CD8-positive, alpha-beta memory T cell (primary cell): Measurements from ENCODE around the gene RPUSD1. TPM values are rescaled to one million over a fixed set of nuclear protein-coding genes. Genes with fewer than 3 reads are reported as not detected.
"Not testable (repeated sequence)": the region's sequence is repeated elsewhere in the genome, so short reads cannot be mapped to it uniquely, and the experiment has no call there.

Experiments
- CTCF ChIA-PET: fragments of 350-600 bp; sonication (Branson Sonifier 250); formaldehyde crosslinking; loops from one replicate; lab custom pipeline; 2021; ENCODE audit warnings: antibody characterized with exemption; lab: Charles Lee
- POLR2A ChIA-PET: fragments of 350-600 bp; sonication (Branson Sonifier 250); formaldehyde crosslinking; loops from one replicate; lab custom pipeline; 2021; ENCODE audit warnings: antibody characterized with exemption; lab: Charles Lee
- DNase-seq, 5 donors: peaks; one replicate each; pipeline versions ENCODE4 v3.0.0 to v3.0.0-alpha.2; 2020 to 2022; ENCODE audit warnings: mixed read lengths in 1 of 5
- H3K27ac ChIP-seq: one replicate; pipeline ENCODE4 v1.7.0; 2013; ENCODE audit warnings: low read depth, mild to moderate bottlenecking, low read length, moderate library complexity
- H3K27me3 ChIP-seq: 2 replicates; pipeline ENCODE4 v1.7.0; 2013; ENCODE audit warnings: low read length, mild to moderate bottlenecking; ENCODE audit not compliant: insufficient read depth, poor library complexity, severe bottlenecking
- H3K36me3 ChIP-seq: 2 replicates; pipeline ENCODE4 v1.7.0; 2013; ENCODE audit warnings: mild to moderate bottlenecking, low read length, moderate library complexity; ENCODE audit not compliant: insufficient read depth
- H3K4me1 ChIP-seq: 2 replicates; pipeline ENCODE4 v1.7.0; 2013; ENCODE audit warnings: mild to moderate bottlenecking, low read length, moderate library complexity; ENCODE audit not compliant: insufficient read depth
- H3K4me3 ChIP-seq: 2 replicates; pipeline ENCODE4 v1.7.0; 2013; ENCODE audit warnings: mild to moderate bottlenecking, low read length
- H3K9me3 ChIP-seq: 2 replicates; pipeline ENCODE4 v1.7.0; 2013; ENCODE audit warnings: mild to moderate bottlenecking, low read length
- H3K27ac Mint-ChIP-seq, 8 donors: one replicate each; pipeline ENCODE4 v1.8.0; 2020 to 2021; ENCODE audit warnings: mixed read lengths in 8 of 8, mild to moderate bottlenecking in 6 of 8, inconsistent platforms in 3 of 8, moderate library complexity in 3 of 8
- H3K27me3 Mint-ChIP-seq, 2 donors: one replicate each; pipeline ENCODE4 v1.8.0; 2020 to 2021; ENCODE audit warnings: mixed read lengths in 2 of 2, mild to moderate bottlenecking in 1 of 2, moderate library complexity in 1 of 2
- H3K36me3 Mint-ChIP-seq, 3 donors: one replicate each; pipeline ENCODE4 v1.8.0; 2020 to 2021; ENCODE audit warnings: mixed read lengths in 3 of 3, inconsistent platforms in 1 of 3, mild to moderate bottlenecking in 1 of 3
- H3K4me1 Mint-ChIP-seq, 3 donors: one replicate each; pipeline ENCODE4 v1.8.0; 2020 to 2021; ENCODE audit warnings: mixed read lengths in 3 of 3, inconsistent platforms in 1 of 3, mild to moderate bottlenecking in 1 of 3
- H3K4me3 Mint-ChIP-seq, 7 donors: one replicate each; pipeline ENCODE4 v1.8.0; 2020 to 2021; ENCODE audit warnings: mixed read lengths in 7 of 7, mild to moderate bottlenecking in 6 of 7, moderate library complexity in 4 of 7, inconsistent platforms in 2 of 7
- H3K9me3 Mint-ChIP-seq, 5 donors: one replicate each; pipeline ENCODE4 v1.8.0; 2020 to 2022; ENCODE audit warnings: mixed read lengths in 5 of 5, mild to moderate bottlenecking in 3 of 5, moderate library complexity in 2 of 5, inconsistent platforms in 1 of 5
- polyA plus RNA-seq: library from polyadenylated mRNA; unstranded; fragments of 300-500 nt; fragmentation: Illumina TruSeq; gene quantifications from one replicate; pipeline ENCODE4 v1.2.3, GENCODE V29; 2021
- total RNA-seq, 2 experiments: library from RNA; stranded (reverse); gene quantifications; one replicate each; pipeline ENCODE4 v1.2.3, GENCODE V29; 2021

The RPUSD1 gene
- total and polyA plus RNA-seq, 3 experiments from 2014 or later = 34.2 to 44.5 (median 40.2) TPM

DNA sequence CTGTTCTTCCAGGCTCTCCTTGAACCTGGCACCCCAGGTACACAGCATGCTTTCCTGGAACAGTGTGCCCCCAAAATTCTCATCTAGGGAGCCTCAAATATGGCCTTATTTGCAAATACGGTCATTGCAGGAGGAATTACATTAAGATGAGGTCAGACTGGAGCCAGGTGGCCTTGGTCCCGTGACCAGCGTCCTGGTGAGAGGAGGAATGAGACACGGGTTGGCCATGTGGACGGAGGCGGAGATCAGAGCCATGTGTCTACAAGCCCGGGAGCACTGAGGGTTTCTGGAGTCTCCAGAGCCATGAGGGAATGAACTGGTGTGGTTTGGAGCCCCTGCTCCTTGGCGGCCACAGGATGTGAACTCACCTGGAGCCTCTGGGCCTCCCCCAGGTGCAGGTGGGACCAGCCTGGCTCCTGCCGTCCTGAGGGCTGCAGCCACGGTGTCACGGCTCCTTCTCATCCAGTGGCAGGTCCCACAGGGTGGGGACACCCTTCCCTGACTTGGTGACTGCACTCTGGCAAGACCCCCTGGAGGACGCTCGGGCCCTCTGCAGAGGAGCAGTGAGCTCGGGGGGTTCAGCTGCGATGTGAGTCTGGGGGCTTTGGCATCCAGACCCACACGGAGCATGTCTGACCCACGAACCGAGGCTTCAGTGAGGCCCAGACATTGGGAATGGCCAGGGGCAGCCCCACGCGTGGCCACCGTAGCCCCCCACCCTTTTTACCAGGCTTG lies 34.2 kb upstream of the RPUSD1 start:
- Histone ChIP-seq H3K27me3 (peaks cover 4% of the 10 kb centered on the region), H3K27ac (no peak overlapping the region), H3K4me1 (peaks cover 7% of the 10 kb centered on the region), H3K36me3 (no peaks in the 10 kb centered on the region), H3K4me3 (no peak overlapping the region), H3K9me3 (no peaks in the 10 kb centered on the region)
- no peak for DNase-seq
- Mint-ChIP-seq H3K4me3 (no peak overlapping the region), H3K27ac (peak overlapping the region in 1 of 8 donors; percentile 19), H3K27me3 (peaks cover 12 to 28% of the 10 kb centered on the region in 2 donors), H3K4me1 (peaks cover 7 to 16% (median 10%) of the 10 kb centered on the region in 3 donors), H3K9me3 (no peaks in the 10 kb centered on the region), H3K36me3 (no peaks in the 10 kb centered on the region)
- ChIA-PET CTCF (no interaction called here), POLR2A (interaction anchor here (0.6 kb wide), 1 partner anchor 182 kb away, joined by 4 read pairs; no protein-coding TSS in a partner anchor)

DNA sequence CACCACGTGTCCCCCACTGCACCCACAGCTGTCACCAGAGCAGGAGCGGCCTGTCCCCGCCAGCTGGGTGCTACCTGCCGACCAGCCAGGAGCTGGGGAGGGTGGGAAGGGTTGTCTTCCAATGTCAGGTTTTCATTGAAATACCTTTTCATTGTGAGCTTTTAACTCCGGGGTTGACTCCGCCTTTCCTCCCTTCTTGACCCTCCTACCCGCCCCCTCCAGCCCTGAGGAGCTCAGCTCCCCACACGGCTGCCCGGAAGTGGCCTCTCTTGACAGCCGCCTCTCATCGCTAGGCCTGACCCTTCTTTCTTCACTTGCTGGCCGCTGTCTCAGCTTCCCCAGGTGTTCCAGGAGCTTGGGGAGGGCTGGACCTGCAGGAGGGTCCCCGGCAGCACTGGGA lies 33.6 kb upstream of the RPUSD1 start:
- Histone ChIP-seq H3K27me3 (peaks cover 4% of the 10 kb centered on the region), H3K9me3 (no peaks in the 10 kb centered on the region), H3K36me3 (no peaks in the 10 kb centered on the region), H3K27ac (no peak overlapping the region), H3K4me3 (no peak overlapping the region), H3K4me1 (peaks cover 7% of the 10 kb centered on the region)
- CTCF ChIA-PET = no interaction called here
- Mint-ChIP-seq H3K27ac (no peak overlapping the region), H3K4me3 (no peak overlapping the region), H3K27me3 (peaks cover 12 to 28% of the 10 kb centered on the region in 2 donors), H3K36me3 (no peaks in the 10 kb centered on the region), H3K4me1 (peaks cover 7 to 16% (median 10%) of the 10 kb centered on the region in 3 donors), H3K9me3 (no peaks in the 10 kb centered on the region)
- POLR2A ChIA-PET = interaction anchor here (0.6 kb wide), 1 partner anchor 183 kb away, joined by 4 read pairs; no protein-coding TSS in a partner anchor
- no peak for DNase-seq

- H3K4me1 ChIP-seq = peaks cover 7% of the 10 kb centered on the region
- no peaks in the 10 kb centered on the region for H3K9me3 ChIP-seq
- Mint-ChIP-seq H3K27me3 (peaks cover 13 to 31% of the 10 kb centered on the region in 2 donors), H3K4me1 (peaks cover 7 to 16% (median 10%) of the 10 kb centered on the region in 3 donors), H3K27ac (no peak overlapping the region), H3K36me3 (no peaks in the 10 kb centered on the region), H3K9me3 (no peaks in the 10 kb centered on the region), H3K4me3 (peak overlapping the region in 2 of 7 donors; percentile 23 to 41)
- H3K36me3 ChIP-seq = no peaks in the 10 kb centered on the region
- DNase-seq = no peak
- peaks cover 4% of the 10 kb centered on the region for H3K27me3 ChIP-seq
- H3K27ac ChIP-seq = no peak overlapping the region
- ChIA-PET POLR2A (no interaction called here), CTCF (no interaction called here)
- H3K4me3 ChIP-seq = no peak overlapping the region
These were observed 32.6 kb upstream of the RPUSD1 start for GRCh38 chr16:820748-821147.

DNA sequence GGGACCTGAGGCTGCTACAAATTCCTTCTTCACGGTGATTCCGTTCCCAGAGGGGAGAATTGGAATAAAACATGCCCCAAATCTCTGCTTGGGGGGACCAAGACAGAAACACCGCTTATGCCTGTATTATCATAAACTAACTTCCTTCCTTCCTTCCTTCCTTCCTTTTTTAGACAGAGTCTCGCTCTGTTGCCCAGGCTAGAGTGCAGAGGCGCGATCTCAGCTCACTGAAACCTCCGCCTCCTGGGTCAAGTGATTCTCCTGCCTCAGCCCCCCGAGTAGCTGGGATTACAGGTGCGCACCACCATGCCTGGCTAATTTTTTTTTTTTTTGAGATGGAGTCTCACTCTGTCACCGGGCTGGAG lies 31.8 kb upstream of the RPUSD1 start:
- H3K27me3 ChIP-seq, H3K36me3 ChIP-seq, H3K9me3 ChIP-seq, H3K4me1 ChIP-seq, H3K4me3 Mint-ChIP-seq, H3K36me3 Mint-ChIP-seq, POLR2A ChIA-PET, H3K27ac ChIP-seq, H3K9me3 Mint-ChIP-seq, DNase-seq, H3K4me3 ChIP-seq: not testable (repeated sequence)
- Mint-ChIP-seq H3K27me3 (peaks cover 19 to 31% of the 10 kb centered on the region in 2 donors), H3K27ac (peak overlapping the region in 5 of 8 donors; percentile 5 to 90 (median 39)), H3K4me1 (peaks cover 7 to 16% (median 10%) of the 10 kb centered on the region in 3 donors)
- CTCF ChIA-PET = interaction anchor here (1.3 kb wide), 1 partner anchor 283 kb away, joined by 4 read pairs; no protein-coding TSS in a partner anchor

DNA sequence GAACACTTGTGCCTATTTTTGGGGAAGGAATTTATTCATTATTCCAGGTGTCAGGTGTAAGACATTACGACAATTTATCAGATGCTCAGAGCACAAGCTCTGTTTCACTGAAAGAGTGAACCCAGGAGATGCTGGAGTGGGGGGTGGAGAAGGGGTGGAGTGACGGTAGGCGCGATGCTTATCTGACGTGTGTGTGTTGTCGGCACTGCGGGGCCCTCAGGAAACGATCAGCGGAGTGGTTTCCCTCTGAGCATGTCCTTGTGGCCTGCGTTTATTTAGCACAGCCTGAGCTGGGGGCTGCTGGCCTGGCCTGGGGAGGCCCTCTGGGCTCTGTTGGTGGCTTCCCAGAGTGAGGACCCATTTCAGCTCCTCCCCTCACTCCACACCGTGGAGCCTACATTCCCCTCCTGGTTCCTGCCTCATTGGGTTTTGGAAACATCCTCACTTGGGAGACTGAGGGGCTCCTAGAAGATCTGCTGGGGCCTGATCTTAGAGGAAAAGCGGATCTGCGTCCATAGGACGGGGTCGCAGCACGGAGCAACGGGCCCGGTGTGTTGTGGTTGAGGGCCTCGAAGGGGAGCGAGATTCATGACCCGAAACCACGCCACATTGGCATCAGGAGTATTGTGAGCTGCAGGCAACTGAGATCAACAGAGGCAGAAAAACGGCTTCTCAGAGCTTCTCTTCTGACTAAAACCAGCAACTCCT lies 31.3 kb upstream of the RPUSD1 start:
- POLR2A ChIA-PET = no interaction called here
- Histone ChIP-seq H3K4me3 (no peak overlapping the region), H3K36me3 (no peaks in the 10 kb centered on the region), H3K9me3 (no peaks in the 10 kb centered on the region), H3K4me1 (peaks cover 7% of the 10 kb centered on the region), H3K27ac (no peak overlapping the region), H3K27me3 (peaks cover 4% of the 10 kb centered on the region)
- H3K4me1 Mint-ChIP-seq = peaks cover 7 to 16% (median 10%) of the 10 kb centered on the region in 3 donors
- no peaks in the 10 kb centered on the region for H3K36me3 Mint-ChIP-seq
- peaks cover 23 to 35% of the 10 kb centered on the region in 2 donors for H3K27me3 Mint-ChIP-seq
- DNase-seq = peak in 2 of 5 donors; percentile 13 to 29
- H3K27ac Mint-ChIP-seq = peak overlapping the region in 5 of 8 donors; percentile 39 to 90 (median 56)
- CTCF ChIA-PET = interaction anchor here (1.3 kb wide), 1 partner anchor 284 kb away, joined by 4 read pairs; no protein-coding TSS in a partner anchor
- peak overlapping the region in 4 of 7 donors; percentile 12 to 63 (median 20) for H3K4me3 Mint-ChIP-seq
- H3K9me3 Mint-ChIP-seq = no peaks in the 10 kb centered on the region

- Mint-ChIP-seq H3K9me3 (no peaks in the 10 kb centered on the region), H3K27ac (no peak overlapping the region), H3K27me3 (peaks cover 24 to 39% of the 10 kb centered on the region in 2 donors), H3K4me3 (no peak overlapping the region), H3K4me1 (peaks cover 7 to 16% (median 10%) of the 10 kb centered on the region in 3 donors), H3K36me3 (no peaks in the 10 kb centered on the region)
- ChIA-PET CTCF (no interaction called here), POLR2A (no interaction called here)
- DNase-seq = no peak
- Histone ChIP-seq H3K27ac (no peak overlapping the region), H3K27me3 (peaks cover 4% of the 10 kb centered on the region), H3K4me1 (peaks cover 7% of the 10 kb centered on the region), H3K36me3 (no peaks in the 10 kb centered on the region), H3K4me3 (no peak overlapping the region), H3K9me3 (no peaks in the 10 kb centered on the region)
These were observed 30.4 kb upstream of the RPUSD1 start for GRCh38 chr16:818592-818991.

DNA sequence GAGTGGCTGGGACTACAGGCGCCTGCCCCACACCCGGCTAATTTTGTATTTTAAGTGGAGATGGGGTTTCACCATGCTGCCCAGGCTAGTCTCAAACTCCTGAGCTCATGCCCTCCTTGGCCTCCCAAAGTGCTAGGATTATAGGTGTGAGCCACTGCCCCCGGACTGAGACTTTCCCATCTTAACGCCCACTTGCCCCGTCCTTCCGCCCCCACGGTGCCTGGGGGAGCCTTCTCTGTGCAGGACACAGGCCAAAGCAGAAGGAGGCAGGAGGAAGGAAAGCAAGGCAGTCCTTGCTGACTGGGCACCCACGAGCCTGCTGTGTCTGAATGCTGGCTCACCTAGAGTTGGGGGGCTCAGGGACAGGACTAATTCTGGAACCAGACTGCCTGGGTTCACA lies 30.0 kb upstream of the RPUSD1 start:
- H3K4me1 Mint-ChIP-seq = peaks cover 7 to 16% (median 10%) of the 10 kb centered on the region in 3 donors
- H3K4me1 ChIP-seq = peaks cover 7% of the 10 kb centered on the region
- H3K36me3 Mint-ChIP-seq = no peaks in the 10 kb centered on the region
- no peak overlapping the region for H3K4me3 Mint-ChIP-seq
- POLR2A ChIA-PET = no interaction called here
- no peaks in the 10 kb centered on the region for H3K9me3 ChIP-seq
- H3K27ac Mint-ChIP-seq = no peak overlapping the region
- peaks cover 4% of the 10 kb centered on the region for H3K27me3 ChIP-seq
- H3K4me3 ChIP-seq = no peak overlapping the region
- H3K27ac ChIP-seq = no peak overlapping the region
- H3K9me3 Mint-ChIP-seq = no peaks in the 10 kb centered on the region
- CTCF ChIA-PET = no interaction called here
- no peak for DNase-seq
- peaks cover 21 to 34% of the 10 kb centered on the region in 2 donors for H3K27me3 Mint-ChIP-seq
- H3K36me3 ChIP-seq = no peaks in the 10 kb centered on the region
